HG02840 (cell line): Measurements from ENCODE around the gene PTPRR.
"Not testable (repeated sequence)": the region's sequence is repeated elsewhere in the genome, so short reads cannot be mapped to it uniquely, and the experiment has no call there.

Experiments
- ATAC-seq: cut with Tn5 transposase; IDR thresholded peaks from one replicate; pipeline ENCODE4 v1.9.1; 2021; ENCODE audit warnings: mild to moderate bottlenecking, moderate library complexity, moderate number of reproducible peaks; ENCODE audit not compliant: unreplicated experiment, low FRiP score

Gene PTPRR

DNA sequence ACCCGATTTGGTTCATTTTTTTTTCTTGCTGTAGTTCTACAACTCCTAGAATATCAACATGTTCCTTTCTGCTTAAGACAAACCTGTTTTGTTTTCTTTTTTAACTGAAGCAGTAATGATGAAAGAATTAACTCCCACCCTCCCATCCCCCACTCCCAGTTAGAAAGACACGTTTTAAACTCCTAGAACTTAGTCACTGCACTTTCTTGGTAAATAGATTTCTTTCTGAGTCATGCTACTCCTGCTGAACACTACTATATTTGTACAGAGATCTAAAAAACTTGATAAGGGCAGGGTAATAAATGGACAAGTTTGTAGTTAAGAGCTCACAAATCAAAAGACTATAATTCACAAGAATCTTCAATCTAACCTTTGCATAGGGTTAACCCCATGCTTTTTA is 164.4 kb downstream of the PTPRR start:
- ATAC-seq: no peak

DNA sequence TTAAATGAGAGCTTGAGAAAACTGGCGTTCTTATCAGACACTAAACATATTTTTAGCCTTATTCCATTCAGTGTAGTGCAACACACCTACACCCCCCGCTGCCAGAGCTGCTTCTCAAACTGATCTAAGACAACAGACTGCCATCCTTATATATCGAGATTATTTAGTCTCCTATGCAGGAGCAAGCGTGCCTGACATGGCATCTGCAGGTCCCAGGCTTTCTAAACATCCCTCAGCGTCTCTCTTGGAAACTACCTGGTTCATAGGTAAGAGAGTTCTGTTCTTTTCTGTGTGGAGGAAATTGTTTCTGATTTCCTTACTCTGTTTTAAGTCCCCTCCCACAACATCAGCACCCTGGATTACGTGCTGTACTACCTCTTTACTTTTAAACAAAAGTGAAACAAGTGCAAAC is 166.2 kb downstream of the PTPRR start:
- ATAC-seq: no peak

DNA sequence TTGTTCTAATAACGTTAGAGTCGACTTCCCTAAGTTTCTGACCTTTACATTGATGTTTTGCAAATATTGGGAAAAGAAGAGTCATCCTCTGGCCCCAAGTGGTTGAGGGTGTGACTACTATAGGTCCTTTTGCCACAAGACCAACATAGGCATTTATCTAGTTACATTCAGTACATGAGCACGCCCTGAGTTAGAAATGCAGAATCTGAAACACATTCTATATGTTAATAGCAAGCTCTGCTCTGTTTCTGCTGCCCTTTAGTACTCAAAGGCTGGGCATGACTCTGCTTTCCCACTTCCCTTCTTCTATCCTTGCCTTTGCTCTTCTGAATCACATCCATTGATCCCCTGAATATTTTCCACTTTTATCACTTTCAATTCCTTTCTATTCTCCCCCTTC is 168.2 kb downstream of the PTPRR start:
- ATAC-seq: no peak

DNA sequence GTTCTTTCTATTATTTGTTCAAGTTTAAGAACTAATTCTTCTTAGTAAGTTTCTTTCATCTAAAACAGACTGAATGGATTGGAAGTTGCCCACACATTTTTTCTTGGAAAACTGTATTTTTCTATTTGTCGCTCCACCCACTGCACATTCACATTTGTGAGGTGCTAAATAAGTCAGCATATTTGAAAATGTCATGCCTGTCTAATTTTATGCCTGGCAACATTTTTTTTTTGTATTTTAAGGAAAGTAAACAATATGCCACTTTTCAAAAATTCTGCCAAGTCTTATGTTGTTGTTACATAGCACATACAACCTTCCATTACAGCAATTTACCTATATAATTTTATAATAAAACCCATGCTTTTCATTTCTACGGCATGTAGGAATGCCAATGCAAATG is 170.6 kb downstream of the PTPRR start:
- ATAC-seq: no peak

DNA sequence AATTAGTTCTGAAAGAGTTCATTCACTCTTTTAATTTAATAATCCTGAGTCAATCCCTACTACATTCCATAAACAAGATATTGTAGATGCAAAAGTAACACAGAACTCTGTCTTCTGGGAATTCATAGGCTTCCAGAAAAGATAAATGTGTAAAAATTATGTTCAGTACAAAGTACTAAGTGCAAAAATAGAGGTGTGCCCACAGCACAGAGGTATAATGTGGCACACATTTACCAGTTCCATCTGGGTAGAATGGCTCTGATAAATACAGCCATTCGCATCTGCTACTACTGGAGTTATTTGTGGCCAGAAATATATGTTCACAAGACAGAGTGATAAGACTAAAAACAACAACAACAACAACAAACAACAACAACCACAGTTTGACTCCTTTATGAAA is 171.7 kb downstream of the PTPRR start:
- no peak for ATAC-seq

DNA sequence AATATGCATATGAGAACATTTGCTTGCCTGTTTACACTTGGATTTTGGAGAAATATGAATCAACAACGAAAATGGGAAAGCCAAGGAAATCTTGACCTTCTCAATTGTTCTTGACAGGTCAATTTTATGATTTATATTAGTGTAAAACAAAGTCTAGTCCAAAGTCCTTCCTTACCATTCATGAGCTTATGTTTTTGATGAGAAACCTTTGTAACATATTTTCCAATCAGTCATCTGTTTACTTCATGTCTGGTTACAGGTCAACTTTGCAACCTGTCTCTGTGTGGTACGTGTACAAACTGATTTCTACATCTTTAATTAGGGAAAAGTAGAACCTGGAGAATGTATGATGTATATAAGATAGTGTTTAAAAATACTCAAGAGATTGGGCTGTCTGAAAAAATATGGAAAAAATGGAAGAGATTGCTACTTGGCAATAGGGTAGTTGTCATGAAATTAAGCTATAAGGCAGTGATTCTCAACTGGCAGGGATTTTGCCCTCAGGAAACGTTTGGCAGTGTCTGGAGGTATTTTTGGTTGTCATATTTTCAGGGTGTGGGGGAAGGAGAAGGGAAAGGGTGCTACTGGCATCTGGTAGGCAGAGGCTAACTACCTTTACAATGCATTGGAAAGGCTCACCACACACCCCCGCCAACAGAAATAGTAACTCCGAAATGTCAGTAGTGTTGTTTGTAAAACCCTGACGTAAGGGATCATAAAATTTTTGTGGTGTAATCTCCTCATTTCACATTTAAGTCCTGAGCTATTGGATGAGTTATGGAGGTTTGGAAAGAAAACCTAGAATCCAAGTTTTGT is 172.9 kb downstream of the PTPRR start:
- ATAC-seq: no peak

DNA sequence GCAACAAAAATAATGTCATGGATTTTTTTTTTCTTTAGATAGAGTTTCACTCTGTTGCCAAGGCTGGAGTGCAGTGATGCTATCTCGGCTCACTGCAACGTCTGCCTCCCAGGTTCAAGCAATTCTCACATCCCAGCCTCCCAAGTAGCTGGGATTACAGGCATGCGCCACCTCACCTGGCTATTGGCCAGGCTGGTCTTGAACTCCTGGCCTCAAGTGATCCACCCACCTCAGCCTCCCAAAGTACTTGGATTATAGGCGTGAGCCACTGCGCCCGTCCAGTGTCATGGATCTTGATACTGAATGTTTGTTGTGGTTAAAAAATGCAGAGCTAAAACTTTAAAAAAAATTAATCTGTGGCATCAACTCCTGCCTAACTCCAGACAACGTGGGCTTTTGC is 175.5 kb downstream of the PTPRR start:
- no peak for ATAC-seq

DNA sequence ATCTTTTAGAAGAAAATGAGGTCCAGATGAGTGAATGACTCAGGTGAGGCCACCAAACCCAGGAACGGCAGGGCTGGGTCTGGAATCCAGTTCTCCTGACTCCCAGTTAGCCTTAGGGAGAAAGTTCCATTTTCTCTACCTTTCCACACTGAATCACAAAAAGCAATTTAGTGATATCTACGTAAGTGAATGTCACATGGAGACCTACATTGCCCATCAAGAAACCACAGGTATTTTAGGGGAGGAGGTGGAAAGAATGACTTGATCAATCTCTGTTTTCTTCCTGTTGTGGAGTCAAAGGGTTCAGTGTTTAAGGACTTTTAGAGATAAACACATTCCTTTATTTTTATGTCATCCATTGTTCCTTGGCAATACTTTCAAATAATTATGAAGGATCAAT is 176.4 kb downstream of the PTPRR start:
- no peak for ATAC-seq

DNA sequence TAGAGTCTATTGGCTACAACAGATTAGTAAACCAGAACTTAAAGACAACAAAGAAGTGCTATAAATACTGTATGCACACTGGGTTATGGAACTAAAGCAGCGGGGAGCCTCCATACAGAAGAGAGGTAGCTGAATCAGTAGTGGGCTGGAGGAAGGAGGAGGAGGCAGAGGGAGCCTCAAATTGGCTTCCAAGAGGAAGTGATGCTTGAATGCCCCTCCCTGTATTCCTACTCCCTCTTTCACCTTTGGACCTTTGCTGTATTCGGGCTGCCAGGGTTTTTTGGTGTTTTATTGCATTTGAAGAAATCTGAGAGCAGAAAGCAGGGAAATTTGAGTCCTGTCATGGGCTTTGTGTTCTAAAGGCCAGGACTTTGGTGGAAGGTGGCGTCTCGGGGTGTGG is 179.3 kb downstream of the PTPRR start:
- no peak for ATAC-seq

DNA sequence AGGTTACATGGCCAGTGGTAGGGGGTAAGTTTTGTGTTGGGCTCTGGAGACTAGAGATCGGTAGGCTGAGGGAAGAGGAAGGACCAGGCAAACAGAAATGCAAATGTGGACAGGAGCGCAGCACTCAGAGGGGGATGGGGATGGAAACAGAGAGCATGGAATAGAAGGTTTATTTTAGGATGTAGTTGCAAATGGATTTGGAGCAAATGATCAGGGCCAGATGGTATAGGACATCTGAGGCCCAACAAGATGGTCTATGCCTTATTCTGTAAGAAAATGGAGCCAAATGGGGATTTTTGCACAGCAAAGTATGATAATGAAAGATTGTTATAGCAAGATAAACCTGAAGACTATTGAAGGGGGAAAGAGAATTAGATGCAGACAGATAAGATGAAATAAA is 180.8 kb downstream of the PTPRR start:
- ATAC-seq: no peak

DNA sequence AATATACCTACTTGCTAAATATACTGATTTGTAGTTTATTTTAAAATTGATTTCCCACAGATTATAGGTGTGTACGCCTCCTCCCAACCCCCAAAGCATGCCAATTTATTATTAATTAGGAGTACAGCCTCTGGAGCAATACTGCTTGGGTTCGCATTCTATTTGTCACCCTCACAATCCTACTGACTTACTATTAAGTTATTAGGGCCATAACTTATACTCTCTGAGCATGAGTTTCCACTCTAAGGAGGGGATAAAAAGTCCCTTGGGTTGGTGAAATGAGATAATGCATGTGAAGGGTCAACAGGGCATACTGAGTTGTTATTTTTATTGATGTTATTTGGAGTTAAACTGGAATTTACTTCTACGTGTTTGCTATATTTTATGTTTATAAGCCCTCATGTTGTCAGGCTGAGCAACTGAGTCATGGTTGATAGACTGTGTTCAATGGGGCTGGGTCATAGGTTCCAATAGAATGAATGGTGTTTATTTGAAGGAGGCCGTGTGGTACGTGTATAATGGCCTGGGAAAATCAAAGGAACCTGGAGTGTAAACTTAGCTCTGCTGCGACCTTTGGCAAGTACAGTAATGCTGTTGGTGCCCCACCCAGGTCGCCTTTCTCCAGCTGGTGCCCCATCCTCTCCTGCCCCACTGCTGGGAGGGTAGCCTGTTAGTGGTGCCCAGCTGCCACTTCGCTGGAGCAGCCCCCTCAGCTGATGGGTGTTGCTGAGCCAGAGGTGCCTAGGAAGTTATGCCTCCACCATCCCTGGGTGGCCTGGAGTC is 184.0 kb downstream of the PTPRR start:
- ATAC-seq: no peak

DNA sequence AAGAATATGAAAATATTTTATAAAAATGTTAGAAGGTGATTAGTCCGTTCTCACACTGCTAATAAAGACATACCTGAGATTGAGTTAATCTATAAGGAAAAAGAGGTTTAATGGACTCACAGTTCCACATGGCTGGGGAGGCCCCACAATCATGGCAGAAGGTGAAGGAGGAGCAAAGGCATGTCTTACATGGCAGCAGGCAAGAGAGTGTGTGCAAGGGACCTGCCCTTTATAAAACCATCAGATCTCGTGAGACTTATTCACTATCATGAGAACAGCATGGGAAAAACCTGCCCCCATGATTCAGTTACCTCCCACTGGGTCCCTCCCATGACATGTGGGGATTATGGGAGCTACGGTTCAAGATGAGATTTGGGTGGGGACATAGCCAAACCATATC is 185.3 kb downstream of the PTPRR start:
- not testable (repeated sequence) for ATAC-seq

DNA sequence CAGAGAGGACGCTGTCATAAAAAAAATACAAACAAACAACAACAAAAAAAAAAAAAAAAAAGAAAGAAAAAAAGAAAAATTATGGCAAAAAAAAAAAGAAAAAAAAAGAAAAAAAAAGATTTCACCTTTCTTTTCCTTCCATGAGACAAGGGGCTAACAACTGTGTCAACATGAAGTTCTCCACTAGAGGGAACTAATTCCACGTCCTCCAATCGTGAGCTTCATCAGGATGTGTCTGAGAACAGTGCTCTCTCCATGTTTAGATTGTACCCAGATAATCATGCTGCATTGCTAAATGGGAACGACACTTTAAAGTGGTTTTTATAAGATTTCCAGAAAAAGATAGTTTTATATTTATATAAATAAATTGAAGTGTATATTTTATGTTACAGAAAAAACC is 187.2 kb downstream of the PTPRR start:
- ATAC-seq: peak; percentile 89

DNA sequence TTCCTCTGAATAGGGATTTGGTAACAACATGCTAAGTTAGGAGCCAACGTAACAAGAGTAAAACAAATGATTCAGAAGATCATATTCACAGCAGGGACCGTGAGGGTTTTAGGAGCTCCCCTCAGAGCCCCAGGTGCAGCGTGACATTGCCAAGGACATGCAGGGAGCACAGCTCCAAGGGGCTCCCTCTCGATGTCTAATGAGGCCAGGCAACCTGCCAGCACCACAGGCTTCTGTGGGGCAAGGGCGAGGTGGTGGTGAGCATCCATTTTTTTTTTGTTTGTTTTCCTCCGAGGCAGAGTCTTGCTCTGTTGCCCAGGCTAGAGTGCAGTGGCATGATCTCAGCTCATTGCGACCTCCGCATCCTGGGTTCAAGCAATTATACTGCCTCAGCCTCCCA is 188.3 kb downstream of the PTPRR start:
- ATAC-seq: no peak

DNA sequence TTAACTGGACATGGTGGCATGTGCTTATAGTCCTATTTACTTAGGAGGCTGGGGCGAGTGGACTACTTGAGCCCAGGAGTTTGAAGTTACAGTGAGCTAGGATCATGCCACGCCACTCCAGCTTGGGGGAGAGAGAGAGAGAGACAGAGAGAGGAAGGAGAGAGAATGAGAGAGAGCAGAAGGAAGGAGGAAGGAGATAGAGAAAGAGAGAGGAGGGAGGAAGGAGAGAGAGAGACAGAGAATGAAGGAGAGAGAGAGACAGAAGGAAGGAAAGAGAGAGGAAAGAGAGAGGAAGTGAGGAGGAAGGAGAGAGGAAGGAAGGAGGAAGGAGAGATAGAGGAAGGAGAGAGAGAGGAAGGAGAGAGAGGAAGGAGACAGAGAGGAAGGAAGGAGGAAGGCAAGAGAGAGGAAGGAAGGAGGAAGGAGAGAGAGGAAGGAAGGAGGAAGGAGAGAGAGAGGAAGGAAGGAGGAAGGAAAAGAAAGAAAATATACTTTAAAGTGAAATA is 189.8 kb downstream of the PTPRR start:
- ATAC-seq: no peak

DNA sequence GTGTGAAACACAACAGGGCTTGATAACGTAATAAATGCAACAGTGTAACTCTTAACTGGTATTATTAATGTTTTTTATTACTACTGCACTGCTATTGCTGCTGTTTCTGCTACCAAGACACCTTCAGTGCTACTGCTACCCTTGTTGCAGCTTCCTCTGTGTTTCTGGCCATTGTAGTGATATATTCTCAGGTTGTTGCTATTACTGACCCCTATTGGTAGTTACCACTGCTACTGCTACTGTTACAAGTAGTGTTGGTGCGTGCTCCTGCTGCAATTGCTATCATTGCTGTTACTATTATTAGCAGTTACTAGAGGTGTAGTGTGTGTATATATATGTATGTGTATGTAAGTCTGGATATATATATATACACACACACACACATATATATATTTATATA is 196.1 kb downstream of the PTPRR start:
- no peak for ATAC-seq

DNA sequence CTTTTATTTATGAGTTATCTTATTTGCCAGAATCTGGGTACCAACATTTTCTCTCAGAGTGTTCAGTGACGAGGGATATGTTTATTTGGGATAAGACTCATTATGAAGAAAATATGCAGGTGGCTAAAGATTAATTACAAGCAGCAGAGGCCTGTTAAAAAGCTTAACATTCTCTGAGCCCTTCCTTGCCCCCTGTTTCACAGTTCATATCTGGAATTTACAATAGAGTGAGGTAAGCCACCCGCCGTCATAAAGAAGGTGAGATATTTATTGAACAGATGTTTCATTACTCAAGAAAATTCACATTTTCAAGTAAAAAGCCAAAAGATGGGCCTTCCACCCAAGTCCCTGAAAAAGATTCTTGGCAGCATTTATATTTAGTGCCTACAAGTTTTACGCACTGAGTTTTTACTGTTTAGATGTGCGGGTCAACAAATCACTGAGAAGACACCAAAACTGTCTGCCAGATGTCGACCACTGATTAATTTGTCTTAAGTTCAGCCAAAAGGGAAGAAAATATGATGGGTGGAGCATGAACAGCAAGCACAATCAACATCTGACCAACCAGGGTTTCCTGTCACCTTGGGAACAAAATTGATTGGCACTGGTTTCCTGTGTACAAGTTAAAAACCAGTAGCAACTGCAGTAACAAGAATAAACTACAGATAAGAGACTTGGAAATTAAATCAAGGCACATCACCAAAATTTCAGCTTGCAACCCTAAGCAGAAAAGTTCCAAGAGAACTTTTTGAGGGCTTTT is 197.8 kb downstream of the PTPRR start:
- ATAC-seq: no peak

DNA sequence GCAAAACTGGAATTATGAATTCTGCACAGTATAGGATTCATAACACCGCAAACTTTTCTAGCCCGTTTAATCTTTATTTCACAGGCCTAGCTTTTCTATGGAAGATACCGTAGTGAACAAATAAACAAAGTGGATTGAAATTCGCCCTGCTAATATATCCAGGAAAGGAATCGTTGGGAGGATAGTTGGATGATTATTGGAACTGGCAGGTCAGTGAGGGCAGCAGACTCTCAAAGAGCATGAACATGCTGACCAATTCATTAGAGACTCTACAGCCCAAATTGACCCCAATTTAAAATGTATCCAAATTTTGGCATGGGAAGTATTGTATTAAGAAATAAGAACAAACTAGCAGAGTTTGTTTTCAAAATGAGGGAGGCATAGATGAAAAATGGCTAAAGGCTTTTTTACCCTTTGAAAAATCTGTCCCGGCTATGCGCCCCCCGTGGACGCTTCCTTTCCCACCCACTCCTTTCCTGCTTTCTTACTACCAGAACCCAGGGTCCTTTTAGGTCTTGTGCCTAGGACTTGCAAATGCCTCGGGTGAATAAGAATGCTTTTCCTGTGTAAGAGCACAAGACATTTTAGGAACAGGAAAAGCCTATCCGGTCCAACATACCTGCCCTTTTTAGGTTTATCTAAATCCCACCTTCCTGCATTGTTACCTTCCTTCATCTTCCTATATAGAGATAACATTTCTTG is 198.7 kb downstream of the PTPRR start:
- ATAC-seq: no peak

DNA sequence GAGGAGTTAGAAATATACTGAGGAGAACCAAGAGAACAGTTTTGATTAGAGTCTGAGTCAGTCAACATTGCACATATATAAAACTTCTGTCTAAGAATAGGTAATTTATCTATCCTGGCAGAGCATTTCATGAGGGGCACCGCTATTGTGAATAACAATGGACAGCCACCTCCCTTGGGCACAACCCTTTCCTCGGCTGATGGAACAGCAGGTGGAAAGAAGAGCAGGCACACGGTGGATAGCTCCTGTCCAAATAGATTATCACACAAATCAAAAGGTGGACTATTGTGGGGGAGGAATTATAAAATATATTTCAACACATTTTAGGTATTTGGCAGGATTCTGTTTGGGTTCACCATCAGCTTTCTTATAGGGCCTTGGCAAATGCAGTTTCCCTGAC is 199.3 kb downstream of the PTPRR start:
- ATAC-seq: no peak

DNA sequence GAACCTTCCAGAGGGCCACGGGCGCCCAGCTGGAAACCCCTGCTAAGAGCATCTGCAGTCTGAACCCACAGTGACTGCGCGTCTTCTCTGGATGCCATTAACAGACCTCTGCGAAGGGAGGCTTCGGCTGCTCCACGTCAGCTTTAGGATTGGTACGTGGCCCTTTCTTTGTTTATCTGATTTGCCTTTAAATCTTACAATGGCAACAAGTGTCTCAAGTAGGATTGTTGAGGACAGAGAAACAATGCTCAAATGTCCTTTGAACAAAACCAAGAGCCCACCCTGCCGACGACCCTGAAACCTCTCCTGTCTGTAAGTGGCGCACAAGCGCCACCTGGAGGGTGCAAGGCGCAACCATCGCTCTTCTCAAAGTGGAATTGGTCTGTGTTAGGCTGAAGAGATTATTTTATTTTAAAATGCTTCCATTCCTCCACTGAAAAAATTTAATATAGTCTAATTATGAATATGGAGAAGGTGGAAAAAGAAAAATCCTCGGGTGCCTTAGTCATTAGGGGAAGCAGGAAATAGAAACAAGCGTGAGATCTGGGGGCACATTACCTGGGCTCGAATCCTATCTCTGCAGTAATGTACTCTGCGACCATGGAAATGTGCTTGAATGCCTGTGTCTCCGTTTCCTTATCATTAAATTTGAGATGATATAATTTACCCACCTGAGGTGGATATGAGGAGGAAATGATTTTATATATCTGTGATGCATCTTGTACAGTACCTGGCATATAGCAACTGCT is 200.7 kb downstream of the PTPRR start:
- no peak for ATAC-seq
